Brain microvascular endothelial cell (primary cell): ENCODE measurements around the gene C1orf210.

Experiments used
- DNase-seq: peaks from one replicate; pipeline ENCODE4 v3.0.0-alpha.2; 2020
- H3K27ac ChIP-seq: fragments of 250-450 bp; sonication (Bioruptor Pico); 2 replicates; pipeline ENCODE4 v1.5.1; 2020; ENCODE audit warnings: mild to moderate bottlenecking, moderate library complexity
- H3K27me3 ChIP-seq: fragments of 250-450 bp; sonication (Bioruptor Pico); replicated peaks from 2 replicates; pipeline ENCODE4 v1.5.1; 2020; ENCODE audit warnings: mild to moderate bottlenecking
- H3K36me3 ChIP-seq: fragments of 250-450 bp; sonication (Bioruptor Pico); replicated peaks from 2 replicates; pipeline ENCODE4 v1.5.1; 2020; ENCODE audit warnings: mild to moderate bottlenecking
- H3K4me3 ChIP-seq: 2 replicates; pipeline ENCODE4 v1.5.1; 2011; ENCODE audit warnings: low read depth, mild to moderate bottlenecking, control low read depth, low read length, moderate library complexity
- in situ Hi-C: cut with HindIII; loops from 2 replicates; pipeline ENCODE4 v1.10.0; 2017; ENCODE audit warnings: low sequenced_read_pairs, low pct_ligation_motif_present
- TF ChIP-seq, protein P1 (sequence below): IDR thresholded peaks from 2 replicates; pipeline ENCODE4 v1.5.1; 2011; ENCODE audit warnings: low read depth, mild to moderate bottlenecking, moderate library complexity, low read length, control low read depth, inconsistent platforms; ENCODE audit errors: missing control alignments

The C1orf210 gene

DNA sequence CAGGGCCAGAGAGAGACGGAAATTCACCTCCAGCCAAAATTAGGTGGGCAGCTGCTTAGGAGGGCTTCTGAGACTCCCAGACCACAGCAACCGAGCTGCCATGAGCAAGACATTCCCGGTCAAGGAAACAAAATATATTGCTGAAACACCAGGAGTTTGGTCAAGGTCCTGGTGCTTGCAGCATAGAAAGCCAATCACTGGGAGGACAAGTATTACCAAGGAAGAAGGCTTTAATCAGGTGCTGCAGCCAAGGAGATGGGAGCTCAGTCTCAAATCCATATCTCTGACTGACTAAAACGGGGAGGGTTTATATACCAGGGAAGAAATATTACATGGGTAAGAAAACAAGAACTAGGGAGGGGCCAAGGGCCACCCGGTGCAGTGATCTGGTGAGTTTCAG lies 34.4 kb downstream of the C1orf210 start:
- no peaks in the 10 kb centered on the region for H3K27me3 ChIP-seq
- no peaks in the 10 kb centered on the region for H3K36me3 ChIP-seq
- in situ Hi-C loops: no loop called here
- TF ChIP-seq, protein P1, sequence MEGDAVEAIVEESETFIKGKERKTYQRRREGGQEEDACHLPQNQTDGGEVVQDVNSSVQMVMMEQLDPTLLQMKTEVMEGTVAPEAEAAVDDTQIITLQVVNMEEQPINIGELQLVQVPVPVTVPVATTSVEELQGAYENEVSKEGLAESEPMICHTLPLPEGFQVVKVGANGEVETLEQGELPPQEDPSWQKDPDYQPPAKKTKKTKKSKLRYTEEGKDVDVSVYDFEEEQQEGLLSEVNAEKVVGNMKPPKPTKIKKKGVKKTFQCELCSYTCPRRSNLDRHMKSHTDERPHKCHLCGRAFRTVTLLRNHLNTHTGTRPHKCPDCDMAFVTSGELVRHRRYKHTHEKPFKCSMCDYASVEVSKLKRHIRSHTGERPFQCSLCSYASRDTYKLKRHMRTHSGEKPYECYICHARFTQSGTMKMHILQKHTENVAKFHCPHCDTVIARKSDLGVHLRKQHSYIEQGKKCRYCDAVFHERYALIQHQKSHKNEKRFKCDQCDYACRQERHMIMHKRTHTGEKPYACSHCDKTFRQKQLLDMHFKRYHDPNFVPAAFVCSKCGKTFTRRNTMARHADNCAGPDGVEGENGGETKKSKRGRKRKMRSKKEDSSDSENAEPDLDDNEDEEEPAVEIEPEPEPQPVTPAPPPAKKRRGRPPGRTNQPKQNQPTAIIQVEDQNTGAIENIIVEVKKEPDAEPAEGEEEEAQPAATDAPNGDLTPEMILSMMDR: no peak
- no peak overlapping the region for H3K27ac ChIP-seq
- DNase-seq: no peak
- H3K4me3 ChIP-seq: no peak overlapping the region

GRCh38 chr1:43250351-43250761 lies 35.0 kb downstream of the C1orf210 start:
- TF ChIP-seq, protein P1: no peak
- H3K36me3 ChIP-seq: no peaks in the 10 kb centered on the region
- H3K4me3 ChIP-seq: no peak overlapping the region
- DNase-seq: no peak
- H3K27ac ChIP-seq: no peak overlapping the region
- in situ Hi-C loops: no loop called here
- H3K27me3 ChIP-seq: no peaks in the 10 kb centered on the region

- Histone ChIP-seq H3K27me3 (no peaks in the 10 kb centered on the region), H3K4me3 (no peak overlapping the region), H3K36me3 (no peaks in the 10 kb centered on the region), H3K27ac (no peak overlapping the region)
- TF ChIP-seq, protein P1: no peak
- in situ Hi-C loops: loop anchor here (25.0 kb wide), 1 partner anchor 165 kb away; no protein-coding TSS in a partner anchor
- DNase-seq: no peak
Measured at GRCh38 chr1:43247256-43247921, 38.0 kb downstream of the C1orf210 start.

- no peaks in the 10 kb centered on the region for H3K36me3 ChIP-seq
- DNase-seq: no peak
- no peak overlapping the region for H3K4me3 ChIP-seq
- H3K27me3 ChIP-seq: no peaks in the 10 kb centered on the region
- TF ChIP-seq, protein P1: no peak
- no peak overlapping the region for H3K27ac ChIP-seq
- in situ Hi-C loops: loop anchor here (25.0 kb wide), 1 partner anchor 166 kb away; no protein-coding TSS in a partner anchor
Measured at GRCh38 chr1:43246466-43247213, 38.7 kb downstream of the C1orf210 start.

DNA sequence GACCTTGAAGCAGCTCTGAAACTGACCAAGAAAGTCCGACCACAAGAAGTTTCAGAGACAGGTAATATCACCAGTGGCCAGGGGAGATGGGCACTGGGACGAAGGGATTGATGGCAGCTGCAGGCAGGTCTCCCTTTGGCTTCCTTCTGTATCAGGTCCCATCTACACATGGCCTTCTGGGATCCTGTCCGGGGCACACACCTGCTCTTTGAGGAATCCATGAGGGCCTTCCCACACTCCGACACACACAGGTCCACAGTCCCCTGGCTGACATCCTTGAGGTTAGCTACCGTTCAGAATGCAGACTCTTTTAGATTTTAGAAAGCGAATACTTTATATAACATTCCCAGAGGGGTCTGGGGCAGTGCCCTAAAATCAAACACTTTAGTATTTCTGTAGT lies 42.1 kb downstream of the C1orf210 start:
- Histone ChIP-seq H3K4me3 (no peak overlapping the region), H3K27me3 (no peaks in the 10 kb centered on the region), H3K27ac (no peak overlapping the region), H3K36me3 (no peaks in the 10 kb centered on the region)
- TF ChIP-seq, protein P1: no peak
- no peak for DNase-seq
- in situ Hi-C loops: loop anchor here (25.0 kb wide), 1 partner anchor 169 kb away; no protein-coding TSS in a partner anchor
